ENCODE results near the gene APLP2.

The APLP2 gene

DNA sequence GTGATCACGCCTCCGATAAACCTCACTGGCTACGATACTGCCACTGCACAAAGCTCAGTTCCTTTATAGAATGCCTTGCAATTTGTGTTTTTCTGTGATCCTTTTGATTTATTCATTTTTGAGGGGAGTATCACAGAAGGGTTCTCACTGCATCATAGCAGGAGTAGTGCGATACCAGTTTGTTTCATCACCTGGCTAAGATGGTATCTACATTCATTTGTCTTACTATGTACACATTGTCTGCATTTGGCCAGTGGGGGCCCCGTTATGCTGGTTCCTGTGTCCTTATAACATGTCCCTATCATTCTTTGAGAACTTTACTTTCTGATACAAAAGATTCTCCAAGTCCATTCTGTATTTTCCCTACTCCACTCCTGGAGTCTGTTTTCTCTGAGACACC is 44.6 kb downstream of the APLP2 start:
- H3K4me3 ChIP-seq (ENCODE audit: low read depth, low read length) = no peak overlapping the region
- TF ChIP-seq, protein P1, sequence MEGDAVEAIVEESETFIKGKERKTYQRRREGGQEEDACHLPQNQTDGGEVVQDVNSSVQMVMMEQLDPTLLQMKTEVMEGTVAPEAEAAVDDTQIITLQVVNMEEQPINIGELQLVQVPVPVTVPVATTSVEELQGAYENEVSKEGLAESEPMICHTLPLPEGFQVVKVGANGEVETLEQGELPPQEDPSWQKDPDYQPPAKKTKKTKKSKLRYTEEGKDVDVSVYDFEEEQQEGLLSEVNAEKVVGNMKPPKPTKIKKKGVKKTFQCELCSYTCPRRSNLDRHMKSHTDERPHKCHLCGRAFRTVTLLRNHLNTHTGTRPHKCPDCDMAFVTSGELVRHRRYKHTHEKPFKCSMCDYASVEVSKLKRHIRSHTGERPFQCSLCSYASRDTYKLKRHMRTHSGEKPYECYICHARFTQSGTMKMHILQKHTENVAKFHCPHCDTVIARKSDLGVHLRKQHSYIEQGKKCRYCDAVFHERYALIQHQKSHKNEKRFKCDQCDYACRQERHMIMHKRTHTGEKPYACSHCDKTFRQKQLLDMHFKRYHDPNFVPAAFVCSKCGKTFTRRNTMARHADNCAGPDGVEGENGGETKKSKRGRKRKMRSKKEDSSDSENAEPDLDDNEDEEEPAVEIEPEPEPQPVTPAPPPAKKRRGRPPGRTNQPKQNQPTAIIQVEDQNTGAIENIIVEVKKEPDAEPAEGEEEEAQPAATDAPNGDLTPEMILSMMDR (IDR thresholded peaks at IDR 0.05; ENCODE audit: borderline replicate concordance, insufficient read depth, low read depth, low read length) = no peak

DNA sequence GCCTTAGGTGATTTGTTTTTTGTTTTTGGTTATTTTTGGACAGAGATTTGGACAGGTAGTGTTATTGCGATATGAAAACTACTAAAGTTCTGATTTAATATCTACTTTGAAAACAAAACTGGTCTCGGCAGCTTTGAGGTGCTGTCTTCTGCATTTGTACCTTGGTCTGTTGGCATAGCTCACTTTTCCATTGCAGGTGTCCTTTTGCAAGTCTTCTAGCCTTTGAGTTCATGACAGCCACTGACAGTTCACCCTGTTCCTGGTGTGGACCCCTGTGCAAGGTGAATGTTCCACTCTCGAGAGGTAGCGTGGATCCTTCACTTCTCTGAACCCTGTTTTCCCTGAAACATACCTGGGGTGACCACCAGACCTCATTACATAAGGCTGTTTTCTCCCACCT is 45.0 kb downstream of the APLP2 start:
- H3K4me3 ChIP-seq (ENCODE audit: low read depth, low read length) = no peak overlapping the region
- TF ChIP-seq, protein P1 (IDR thresholded peaks at IDR 0.05; ENCODE audit: borderline replicate concordance, insufficient read depth, low read depth, low read length) = no peak

DNA sequence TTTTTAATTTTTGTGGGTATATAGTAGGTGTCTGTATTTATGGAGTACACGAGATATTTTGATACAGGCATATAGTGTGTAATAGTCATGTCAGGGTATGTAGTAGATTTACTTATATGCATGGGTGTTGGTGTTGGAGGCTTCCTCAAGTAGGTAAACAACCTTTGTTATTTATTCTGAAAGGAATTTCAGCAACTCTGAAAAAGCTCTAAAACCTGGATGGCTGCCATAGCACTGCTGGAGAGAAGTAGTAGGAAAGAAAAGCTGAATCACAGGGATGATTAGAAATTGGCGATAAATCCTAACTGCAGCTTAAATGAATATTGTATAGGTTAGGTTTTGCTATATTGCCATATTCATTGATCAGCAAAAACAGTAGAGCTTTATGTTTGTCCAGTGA is 45.5 kb downstream of the APLP2 start:
- TF ChIP-seq, protein P1 (IDR thresholded peaks at IDR 0.05; ENCODE audit: borderline replicate concordance, insufficient read depth, low read depth, low read length) = no peak
- H3K4me3 ChIP-seq (ENCODE audit: low read depth, low read length) = no peak overlapping the region

DNA sequence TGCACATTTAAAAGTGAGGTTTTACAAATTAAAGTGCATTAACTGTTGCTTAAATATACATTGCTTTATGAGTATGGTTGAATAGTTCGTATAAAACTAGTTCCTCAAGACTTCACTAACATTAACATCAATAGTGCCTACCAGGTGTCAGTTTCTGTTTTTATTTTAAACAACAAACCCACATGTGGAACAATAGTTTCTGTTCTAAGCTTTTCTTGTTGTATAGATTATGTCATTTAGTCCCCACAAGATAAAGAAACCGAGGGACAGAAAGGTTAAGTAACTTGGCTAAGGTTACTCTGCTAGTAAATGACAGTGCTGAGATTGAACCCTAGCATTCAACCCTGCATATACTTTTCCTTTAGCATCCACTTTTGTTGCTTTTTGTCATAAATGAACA is 48.5 kb downstream of the APLP2 start:
- TF ChIP-seq, protein P1 (IDR thresholded peaks at IDR 0.05; ENCODE audit: borderline replicate concordance, insufficient read depth, low read depth, low read length) = no peak
- H3K4me3 ChIP-seq (ENCODE audit: low read depth, low read length) = no peak overlapping the region

DNA sequence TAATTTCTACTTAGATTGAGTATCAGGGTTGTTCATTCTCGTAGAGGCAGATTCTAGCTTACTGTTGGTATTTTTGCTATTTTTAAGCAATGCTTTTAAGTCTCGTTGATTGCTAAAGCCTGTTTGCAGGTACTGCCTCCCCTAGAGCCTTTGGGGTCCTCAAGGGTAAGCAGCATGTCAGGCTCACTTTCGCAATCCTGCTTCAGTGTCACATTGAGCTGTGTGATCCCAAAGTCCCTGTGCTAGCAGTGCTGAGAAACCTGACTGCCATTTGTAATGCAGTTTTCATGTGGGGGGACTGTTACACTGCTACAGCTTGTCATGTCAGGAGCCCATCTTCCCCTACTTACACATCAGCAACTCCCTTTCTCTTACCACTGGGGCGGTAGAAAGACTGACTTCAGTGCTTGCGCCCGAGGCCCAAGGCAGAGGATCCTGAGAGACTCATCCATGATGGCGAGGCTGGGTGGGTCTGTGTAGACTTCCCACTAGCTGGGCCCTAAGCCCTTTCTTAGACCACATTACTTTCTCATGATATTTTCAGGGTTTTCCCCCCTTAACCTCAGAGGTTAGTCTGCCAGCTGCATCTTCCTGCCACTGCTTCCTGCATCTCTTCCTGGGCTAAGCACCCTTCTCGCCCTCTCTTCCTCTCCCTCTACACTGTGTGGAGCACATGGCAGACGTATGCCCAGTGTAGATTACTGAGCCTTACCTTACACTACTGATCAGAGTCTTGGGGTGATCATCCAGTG is 49.1 kb downstream of the APLP2 start:
- TF ChIP-seq, protein P1 (IDR thresholded peaks at IDR 0.05; ENCODE audit: borderline replicate concordance, insufficient read depth, low read depth, low read length) = no peak
- no peak overlapping the region for H3K4me3 ChIP-seq (ENCODE audit: low read depth, low read length)

DNA sequence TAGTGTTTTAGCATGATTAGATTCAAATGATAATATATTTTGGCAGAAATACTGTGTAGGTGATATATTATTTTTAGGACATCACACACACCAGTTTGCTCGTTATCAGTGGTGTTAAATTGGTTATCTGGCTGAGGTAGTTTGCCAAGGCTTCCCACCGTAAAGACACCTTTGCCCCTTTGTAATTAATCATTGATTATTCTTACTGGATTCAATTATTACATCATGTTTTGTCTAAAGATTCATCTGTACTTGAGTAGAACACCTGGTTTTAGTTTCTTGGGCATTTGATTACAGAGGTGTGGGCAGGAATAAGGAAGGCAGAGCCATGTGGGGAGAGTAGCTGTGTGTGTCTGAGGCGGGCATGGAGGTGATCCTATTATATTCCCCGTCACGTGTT is 50.4 kb downstream of the APLP2 start:
- H3K4me3 ChIP-seq (ENCODE audit: low read depth, low read length) = no peak overlapping the region
- TF ChIP-seq, protein P1 (IDR thresholded peaks at IDR 0.05; ENCODE audit: borderline replicate concordance, insufficient read depth, low read depth, low read length) = no peak

DNA sequence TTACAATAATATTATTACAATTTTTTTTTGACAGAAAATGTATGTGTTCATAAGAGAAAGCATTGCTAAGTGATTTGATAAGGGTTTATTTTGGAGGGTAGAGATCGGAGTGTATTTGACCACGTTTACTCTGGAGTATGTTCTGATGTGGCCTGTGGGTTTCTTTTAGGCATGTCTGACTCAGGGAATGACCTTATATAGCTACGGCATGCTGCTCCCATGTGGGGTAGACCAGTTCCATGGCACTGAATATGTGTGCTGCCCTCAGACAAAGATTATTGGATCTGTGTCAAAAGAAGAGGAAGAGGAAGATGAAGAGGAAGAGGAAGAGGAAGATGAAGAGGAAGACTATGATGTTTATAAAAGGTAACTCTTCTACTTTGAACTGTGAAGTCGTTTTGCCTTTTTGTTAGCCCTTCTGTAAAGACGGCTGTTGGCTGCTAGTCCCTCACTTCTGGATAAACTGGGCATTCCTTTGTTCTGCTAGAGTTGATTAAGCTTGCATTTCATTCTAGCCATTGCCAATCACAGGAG is 51.8 kb downstream of the APLP2 start:
- TF ChIP-seq, protein P1 (IDR thresholded peaks at IDR 0.05; ENCODE audit: borderline replicate concordance, insufficient read depth, low read depth, low read length) = no peak
- no peak overlapping the region for H3K4me3 ChIP-seq (ENCODE audit: low read depth, low read length)

Data from GM12875 (cell line).